GM12874 (cell line): ENCODE data around the gene ARHGDIB.

ENCODE experiments used
- CTCF ChIP-seq: IDR thresholded peaks from 2 replicates; pipeline ENCODE4 v1.5.1; 2011; ENCODE audit warnings: low read depth, mild to moderate bottlenecking, control low read depth, low read length, moderate library complexity; ENCODE audit not compliant: insufficient read depth

The ARHGDIB gene

GRCh38 chr12:14892726-14893505, 68.5 kb downstream of the ARHGDIB start:
- no peak for TF ChIP-seq CTCF
